ENCODE data around the gene RBM47. TPM values are rescaled to one million over a fixed set of nuclear protein-coding genes. Genes with fewer than 3 reads are reported as not detected.

The RBM47 gene
- total RNA-seq, 1 donor from 2014 or later = 0.98 TPM

GRCh38 chr4:40621229-40621591 is 8.5 kb downstream of the RBM47 start:
- H3K36me3 Mint-ChIP-seq (ENCODE audit: unreplicated experiment) = peaks cover 5% of the 10 kb centered on the region
- H3K27me3 Mint-ChIP-seq (ENCODE audit: unreplicated experiment) = peaks cover 2% of the 10 kb centered on the region
- H3K4me1 Mint-ChIP-seq (ENCODE audit: low read depth, unreplicated experiment) = no peaks in the 10 kb centered on the region
- TF ChIP-seq CTCF (IDR thresholded peaks at IDR 0.05; ENCODE audit: partially characterized antibody, unreplicated experiment) = no peak
- no peak overlapping the region for H3K4me3 Mint-ChIP-seq (ENCODE audit: unreplicated experiment)
- H3K27ac Mint-ChIP-seq (ENCODE audit: unreplicated experiment) = no peak overlapping the region
- DNase-seq = no peak
- no peaks in the 10 kb centered on the region for H3K9me3 Mint-ChIP-seq (ENCODE audit: unreplicated experiment)

- no peak for DNase-seq
- Mint-ChIP-seq H3K27me3 (ENCODE audit: unreplicated experiment) (peaks cover 2% of the 10 kb centered on the region), H3K4me3 (ENCODE audit: unreplicated experiment) (no peak overlapping the region), H3K9me3 (ENCODE audit: unreplicated experiment) (no peaks in the 10 kb centered on the region), H3K4me1 (ENCODE audit: low read depth, unreplicated experiment) (no peaks in the 10 kb centered on the region), H3K36me3 (ENCODE audit: unreplicated experiment) (peaks cover 5% of the 10 kb centered on the region), H3K27ac (ENCODE audit: unreplicated experiment) (no peak overlapping the region)
- TF ChIP-seq CTCF (IDR thresholded peaks at IDR 0.05; ENCODE audit: partially characterized antibody, unreplicated experiment) = no peak
Observed at GRCh38 chr4:40619600-40619999, 10.1 kb downstream of the RBM47 start.

DNA sequence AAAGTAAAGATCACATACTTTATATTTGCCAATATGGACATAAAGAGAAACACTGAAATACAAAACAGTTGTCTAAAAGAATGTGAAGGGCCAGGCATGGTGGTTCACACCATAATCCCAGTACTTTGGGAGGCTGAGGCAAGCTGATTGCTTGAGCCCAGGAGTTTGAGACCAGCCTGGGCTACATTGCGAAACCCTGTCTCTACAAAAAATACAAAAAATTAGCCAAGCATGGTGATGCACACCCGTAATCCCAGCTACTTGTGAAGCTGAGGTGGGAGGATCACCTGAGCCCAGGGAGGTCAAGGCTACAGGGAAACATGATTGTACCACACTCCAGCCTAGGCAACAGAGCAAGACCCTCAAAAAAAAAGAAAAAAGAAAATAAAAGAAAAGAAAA is 11.8 kb downstream of the RBM47 start:
- Mint-ChIP-seq H3K4me1 (ENCODE audit: low read depth, unreplicated experiment) (no peaks in the 10 kb centered on the region), H3K36me3 (ENCODE audit: unreplicated experiment) (peaks cover 5% of the 10 kb centered on the region), H3K27ac (ENCODE audit: unreplicated experiment) (no peak overlapping the region), H3K27me3 (ENCODE audit: unreplicated experiment) (peaks cover 2% of the 10 kb centered on the region), H3K9me3 (ENCODE audit: unreplicated experiment) (no peaks in the 10 kb centered on the region), H3K4me3 (ENCODE audit: unreplicated experiment) (no peak overlapping the region)
- no peak for DNase-seq
- TF ChIP-seq CTCF (IDR thresholded peaks at IDR 0.05; ENCODE audit: partially characterized antibody, unreplicated experiment) = no peak

GRCh38 chr4:40614031-40614430 is 15.6 kb downstream of the RBM47 start:
- H3K27ac Mint-ChIP-seq (ENCODE audit: unreplicated experiment) = no peak overlapping the region
- no peak for TF ChIP-seq CTCF (IDR thresholded peaks at IDR 0.05; ENCODE audit: partially characterized antibody, unreplicated experiment)
- H3K36me3 Mint-ChIP-seq (ENCODE audit: unreplicated experiment) = no peaks in the 10 kb centered on the region
- no peaks in the 10 kb centered on the region for H3K27me3 Mint-ChIP-seq (ENCODE audit: unreplicated experiment)
- H3K9me3 Mint-ChIP-seq (ENCODE audit: unreplicated experiment) = no peaks in the 10 kb centered on the region
- DNase-seq = no peak
- H3K4me1 Mint-ChIP-seq (ENCODE audit: low read depth, unreplicated experiment) = no peaks in the 10 kb centered on the region
- no peak overlapping the region for H3K4me3 Mint-ChIP-seq (ENCODE audit: unreplicated experiment)

DNA sequence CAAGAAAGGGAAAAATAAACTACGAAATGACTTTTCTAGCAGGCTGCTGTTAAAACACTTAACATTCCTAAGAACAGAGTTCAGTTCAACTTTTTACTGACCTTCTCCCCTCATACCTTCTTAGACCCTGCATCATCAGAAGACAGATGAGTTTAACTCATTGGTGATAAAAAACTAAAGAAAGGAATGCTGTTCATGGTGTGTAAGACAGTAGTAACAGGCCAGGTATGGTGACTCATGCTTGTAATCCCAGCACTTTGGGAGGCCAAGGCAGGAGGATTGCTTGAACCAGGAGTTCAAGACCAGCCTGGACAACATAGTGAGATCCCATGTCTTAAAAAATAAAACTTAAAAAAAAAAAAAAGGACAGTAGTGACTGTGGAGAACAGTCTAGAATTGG is 16.2 kb downstream of the RBM47 start:
- no peaks in the 10 kb centered on the region for H3K4me1 Mint-ChIP-seq (ENCODE audit: low read depth, unreplicated experiment)
- H3K9me3 Mint-ChIP-seq (ENCODE audit: unreplicated experiment) = no peaks in the 10 kb centered on the region
- H3K36me3 Mint-ChIP-seq (ENCODE audit: unreplicated experiment) = no peaks in the 10 kb centered on the region
- no peak overlapping the region for H3K4me3 Mint-ChIP-seq (ENCODE audit: unreplicated experiment)
- no peak overlapping the region for H3K27ac Mint-ChIP-seq (ENCODE audit: unreplicated experiment)
- DNase-seq = no peak
- no peaks in the 10 kb centered on the region for H3K27me3 Mint-ChIP-seq (ENCODE audit: unreplicated experiment)
- TF ChIP-seq CTCF (IDR thresholded peaks at IDR 0.05; ENCODE audit: partially characterized antibody, unreplicated experiment) = no peak

All from glutamatergic neuron (in vitro differentiated cells).